ENCODE measurements around the gene SORD. TPM values are rescaled to one million over a fixed set of nuclear protein-coding genes. Genes with fewer than 3 reads are reported as not detected.
"Not testable (repeated sequence)": the region's sequence is repeated elsewhere in the genome, so short reads cannot be mapped to it uniquely, and the experiment has no call there.

SORD gene
- total and polyA plus RNA-seq, 4 donors: 5.7 to 7.1 (median 6.8) TPM

GRCh38 chr15:45069942-45070360 is 47.0 kb downstream of the SORD start:
- DNase-seq; H3K9me3 ChIP-seq (ENCODE audit: control insufficient read depth, low read length); H3K4me3 ChIP-seq (ENCODE audit: low read length in 2 of 2); H3K36me3 ChIP-seq (ENCODE audit: control insufficient read depth in 1 of 2, insufficient read depth in 2 of 2, low read length in 1 of 2); intact Hi-C loops (cut with DNase I); H3K4me1 ChIP-seq (ENCODE audit: control insufficient read depth in 1 of 2, insufficient read depth in 2 of 2, low read length in 2 of 2); H3K27ac ChIP-seq (ENCODE audit: low read depth in 1 of 2, low read length in 2 of 2); H3K27me3 ChIP-seq (ENCODE audit: control insufficient read depth in 1 of 2, insufficient read depth in 2 of 2, low read length in 1 of 2): not testable (repeated sequence)
- 95 to 99% methylated on average over 4 to 5 of the region's 6 CpGs for WGBS, 2 donors
- peak; percentile 43 for ATAC-seq (ENCODE audit: low FRiP score)

- intact Hi-C loops (cut with DNase I): not testable (repeated sequence)
Observed at GRCh38 chr15:45073602-45074001, 50.6 kb downstream of the SORD start.

GRCh38 chr15:45075440-45076320 is 52.7 kb downstream of the SORD start:
- ATAC-seq (ENCODE audit: low FRiP score); H3K27ac ChIP-seq (ENCODE audit: low read depth in 1 of 2, low read length in 2 of 2); H3K4me3 ChIP-seq (ENCODE audit: low read length in 2 of 2); DNase-seq; H3K36me3 ChIP-seq (ENCODE audit: control insufficient read depth in 1 of 2, insufficient read depth in 2 of 2, low read length in 1 of 2); H3K9me3 ChIP-seq (ENCODE audit: control insufficient read depth, low read length); H3K4me1 ChIP-seq (ENCODE audit: control insufficient read depth in 1 of 2, insufficient read depth in 2 of 2, low read length in 2 of 2); H3K27me3 ChIP-seq (ENCODE audit: control insufficient read depth in 1 of 2, insufficient read depth in 2 of 2, low read length in 1 of 2); intact Hi-C loops (cut with DNase I): not testable (repeated sequence)
- 93 to 100% methylated on average over 1 of the region's 9 CpGs for WGBS, 2 donors

More at GRCh38 chr15:45073602-45074001, 50.6 kb downstream of the SORD start:
- H3K4me1 ChIP-seq (ENCODE audit: control insufficient read depth in 1 of 2, insufficient read depth in 2 of 2, low read length in 2 of 2); ATAC-seq (ENCODE audit: low FRiP score); H3K36me3 ChIP-seq (ENCODE audit: control insufficient read depth in 1 of 2, insufficient read depth in 2 of 2, low read length in 1 of 2); H3K4me3 ChIP-seq (ENCODE audit: low read length in 2 of 2); H3K9me3 ChIP-seq (ENCODE audit: control insufficient read depth, low read length); H3K27ac ChIP-seq (ENCODE audit: low read depth in 1 of 2, low read length in 2 of 2); H3K27me3 ChIP-seq (ENCODE audit: control insufficient read depth in 1 of 2, insufficient read depth in 2 of 2, low read length in 1 of 2); DNase-seq: not testable (repeated sequence)

GRCh38 chr15:45077391-45077790 is 54.4 kb downstream of the SORD start:
- WGBS, 2 donors: 35 to 44% methylated on average over 2 of the region's 2 CpGs
- H3K4me1 ChIP-seq (ENCODE audit: control insufficient read depth in 1 of 2, insufficient read depth in 2 of 2, low read length in 2 of 2); ATAC-seq (ENCODE audit: low FRiP score); H3K9me3 ChIP-seq (ENCODE audit: control insufficient read depth, low read length); DNase-seq; H3K36me3 ChIP-seq (ENCODE audit: control insufficient read depth in 1 of 2, insufficient read depth in 2 of 2, low read length in 1 of 2); intact Hi-C loops (cut with DNase I); H3K27me3 ChIP-seq (ENCODE audit: control insufficient read depth in 1 of 2, insufficient read depth in 2 of 2, low read length in 1 of 2); H3K27ac ChIP-seq (ENCODE audit: low read depth in 1 of 2, low read length in 2 of 2); H3K4me3 ChIP-seq (ENCODE audit: low read length in 2 of 2): not testable (repeated sequence)

- H3K9me3 ChIP-seq (ENCODE audit: control insufficient read depth, low read length); DNase-seq; H3K4me1 ChIP-seq (ENCODE audit: control insufficient read depth in 1 of 2, insufficient read depth in 2 of 2, low read length in 2 of 2); H3K4me3 ChIP-seq (ENCODE audit: low read length in 2 of 2); H3K27ac ChIP-seq (ENCODE audit: low read depth in 1 of 2, low read length in 2 of 2); H3K36me3 ChIP-seq (ENCODE audit: control insufficient read depth in 1 of 2, insufficient read depth in 2 of 2, low read length in 1 of 2); ATAC-seq (ENCODE audit: low FRiP score); H3K27me3 ChIP-seq (ENCODE audit: control insufficient read depth in 1 of 2, insufficient read depth in 2 of 2, low read length in 1 of 2); intact Hi-C loops (cut with DNase I): not testable (repeated sequence)
- WGBS, 2 donors: 68 to 73% methylated on average over 5 of the region's 5 CpGs
Observed at GRCh38 chr15:45079201-45079600, 56.2 kb downstream of the SORD start.

GRCh38 chr15:45079628-45080246 is 56.7 kb downstream of the SORD start:
- H3K4me3 ChIP-seq (ENCODE audit: low read length in 2 of 2); H3K9me3 ChIP-seq (ENCODE audit: control insufficient read depth, low read length); H3K27me3 ChIP-seq (ENCODE audit: control insufficient read depth in 1 of 2, insufficient read depth in 2 of 2, low read length in 1 of 2); ATAC-seq (ENCODE audit: low FRiP score); H3K27ac ChIP-seq (ENCODE audit: low read depth in 1 of 2, low read length in 2 of 2); DNase-seq; H3K36me3 ChIP-seq (ENCODE audit: control insufficient read depth in 1 of 2, insufficient read depth in 2 of 2, low read length in 1 of 2); H3K4me1 ChIP-seq (ENCODE audit: control insufficient read depth in 1 of 2, insufficient read depth in 2 of 2, low read length in 2 of 2); intact Hi-C loops (cut with DNase I): not testable (repeated sequence)
- WGBS, 2 donors: 73 to 80% methylated on average over 5 of the region's 5 CpGs

- ATAC-seq (ENCODE audit: low FRiP score); H3K27ac ChIP-seq (ENCODE audit: low read depth in 1 of 2, low read length in 2 of 2); DNase-seq; H3K9me3 ChIP-seq (ENCODE audit: control insufficient read depth, low read length); H3K36me3 ChIP-seq (ENCODE audit: control insufficient read depth in 1 of 2, insufficient read depth in 2 of 2, low read length in 1 of 2); H3K27me3 ChIP-seq (ENCODE audit: control insufficient read depth in 1 of 2, insufficient read depth in 2 of 2, low read length in 1 of 2); H3K4me1 ChIP-seq (ENCODE audit: control insufficient read depth in 1 of 2, insufficient read depth in 2 of 2, low read length in 2 of 2); H3K4me3 ChIP-seq (ENCODE audit: low read length in 2 of 2); intact Hi-C loops (cut with DNase I): not testable (repeated sequence)
- WGBS, 2 donors: 91 to 92% methylated on average over 2 of the region's 3 CpGs
Observed at GRCh38 chr15:45080593-45080992, 57.6 kb downstream of the SORD start.

- H3K27me3 ChIP-seq (ENCODE audit: control insufficient read depth in 1 of 2, insufficient read depth in 2 of 2, low read length in 1 of 2); intact Hi-C loops (cut with DNase I); H3K4me1 ChIP-seq (ENCODE audit: control insufficient read depth in 1 of 2, insufficient read depth in 2 of 2, low read length in 2 of 2); H3K9me3 ChIP-seq (ENCODE audit: control insufficient read depth, low read length); H3K36me3 ChIP-seq (ENCODE audit: control insufficient read depth in 1 of 2, insufficient read depth in 2 of 2, low read length in 1 of 2); H3K27ac ChIP-seq (ENCODE audit: low read depth in 1 of 2, low read length in 2 of 2); DNase-seq; ATAC-seq (ENCODE audit: low FRiP score); H3K4me3 ChIP-seq (ENCODE audit: low read length in 2 of 2): not testable (repeated sequence)
- WGBS, 2 donors: 81 to 84% methylated on average over 9 to 10 of the region's 10 CpGs
Observed at GRCh38 chr15:45082412-45082811, 59.4 kb downstream of the SORD start.

- no peak for ATAC-seq (ENCODE audit: low FRiP score)
- intact Hi-C loops (cut with DNase I): no loop called here
- no peaks in the 10 kb centered on the region for H3K9me3 ChIP-seq (ENCODE audit: control insufficient read depth, low read length)
- H3K4me1 ChIP-seq (ENCODE audit: control insufficient read depth in 1 of 2, insufficient read depth in 2 of 2, low read length in 2 of 2): no peaks in the 10 kb centered on the region
- H3K36me3 ChIP-seq (ENCODE audit: control insufficient read depth in 1 of 2, insufficient read depth in 2 of 2, low read length in 1 of 2): no peaks in the 10 kb centered on the region
- no peak overlapping the region for H3K27ac ChIP-seq (ENCODE audit: low read depth in 1 of 2, low read length in 2 of 2)
- no peak overlapping the region for H3K4me3 ChIP-seq (ENCODE audit: low read length in 2 of 2)
- H3K27me3 ChIP-seq (ENCODE audit: control insufficient read depth in 1 of 2, insufficient read depth in 2 of 2, low read length in 1 of 2): no peaks in the 10 kb centered on the region
- DNase-seq: no peak
Observed at GRCh38 chr15:45083223-45083622, 60.2 kb downstream of the SORD start.
